HepG2 (cell line): ENCODE data around the gene SLC16A14.

ENCODE experiments used
- CBFB ChIP-seq: sonication (generic); formaldehyde crosslinking; IDR thresholded peaks from 2 replicates; pipeline ENCODE4 v1.4.0; 2020; ENCODE audit warnings: missing genetic modification reagents
- EP300 ChIP-seq, 3 experiments: sonication (generic) in 1 of 3; formaldehyde crosslinking in 1 of 3; IDR thresholded peaks; 2 replicates each; pipeline versions ENCODE4 v1.5.1 to v1.6.1; 2011 to 2020; ENCODE audit warnings: low read depth in 2 of 3, low read length in 2 of 3, borderline replicate concordance in 1 of 3, improper control_type of control experiment in 1 of 3, mild to moderate bottlenecking in 1 of 3, missing genetic modification reagents in 1 of 3, moderate library complexity in 1 of 3
- KLF15 ChIP-seq: sonication (generic); formaldehyde crosslinking; IDR thresholded peaks from 2 replicates; pipeline ENCODE4 v1.8.1; 2023; ENCODE audit warnings: borderline replicate concordance, mild to moderate bottlenecking, inconsistent platforms, missing genetic modification reagents, mixed read lengths
- MAFK ChIP-seq, 2 experiments: IDR thresholded peaks in 1 of 2; conservative IDR thresholded peaks in 1 of 2; 2 replicates each; pipeline ENCODE4 v1.6.1; 2011; ENCODE audit warnings: improper control_type of control experiment in 2 of 2, low read length in 2 of 2
- PRDM10 ChIP-seq: sonication (generic); formaldehyde crosslinking; IDR thresholded peaks from 2 replicates; pipeline ENCODE4 v1.4.0; 2020; ENCODE audit warnings: low read depth, missing genetic modification reagents
- RELA ChIP-seq: sonication (generic); formaldehyde crosslinking; IDR thresholded peaks from 2 replicates; pipeline ENCODE4 v1.4.0; 2020; ENCODE audit warnings: missing genetic modification reagents
- SUZ12 ChIP-seq: fragments of 150-350 bp; IDR thresholded peaks from 2 replicates; pipeline ENCODE4 v1.6.1; 2014; ENCODE audit warnings: low read depth, low read length
- ZBTB10 ChIP-seq: sonication (generic); formaldehyde crosslinking; IDR thresholded peaks from 2 replicates; pipeline ENCODE4 v1.4.0; 2020; ENCODE audit warnings: missing genetic modification reagents, borderline replicate concordance
- ZNF556 ChIP-seq: sonication (generic); formaldehyde crosslinking; IDR thresholded peaks from 2 replicates; pipeline ENCODE4 v1.4.0; 2020; ENCODE audit warnings: mild to moderate bottlenecking, missing genetic modification reagents, borderline replicate concordance
- ZNF670 ChIP-seq: sonication (generic); formaldehyde crosslinking; IDR thresholded peaks from 2 replicates; pipeline ENCODE4 v1.8.0; 2022; ENCODE audit warnings: mild to moderate bottlenecking, missing genetic modification reagents, borderline replicate concordance
- ZSCAN29 ChIP-seq: sonication (generic); formaldehyde crosslinking; conservative IDR thresholded peaks from 2 replicates; pipeline ENCODE4 v1.4.0; 2020; ENCODE audit warnings: mild to moderate bottlenecking, missing genetic modification reagents

GRCh38 chr2:230008708-230009066, 60.0 kb downstream of the SLC16A14 start:
- TF ChIP-seq MAFK (conservative IDR thresholded peaks at IDR 0.05 in 1 of 2, IDR thresholded peaks at IDR 0.05 in 1 of 2; ENCODE audit: low read length in 2 of 2): no peak
- no peak for TF ChIP-seq SUZ12
- no peak for TF ChIP-seq CBFB
- no peak for TF ChIP-seq PRDM10
- no peak for TF ChIP-seq ZNF670
- no peak for TF ChIP-seq ZSCAN29 (CRISPR knock-in tag)
- no peak for TF ChIP-seq KLF15 (CRISPR knock-in tag)
- no peak for TF ChIP-seq RELA (CRISPR knock-in tag)
- no peak for TF ChIP-seq ZBTB10 (CRISPR knock-in tag)
- TF ChIP-seq ZNF556 (CRISPR knock-in tag): no peak
- TF ChIP-seq EP300 (IDR thresholded peaks at IDR 0.05; ENCODE audit: low read depth in 2 of 2, low read length in 2 of 2): no peak
- no peak for TF ChIP-seq EP300 (CRISPR knock-in tag; IDR thresholded peaks at IDR 0.05; ENCODE audit: borderline replicate concordance)
